Measurements from ENCODE around the gene PANX3.
"Not testable (repeated sequence)": the region's sequence is repeated elsewhere in the genome, so short reads cannot be mapped to it uniquely, and the experiment has no call there.

PANX3 gene, protein sequence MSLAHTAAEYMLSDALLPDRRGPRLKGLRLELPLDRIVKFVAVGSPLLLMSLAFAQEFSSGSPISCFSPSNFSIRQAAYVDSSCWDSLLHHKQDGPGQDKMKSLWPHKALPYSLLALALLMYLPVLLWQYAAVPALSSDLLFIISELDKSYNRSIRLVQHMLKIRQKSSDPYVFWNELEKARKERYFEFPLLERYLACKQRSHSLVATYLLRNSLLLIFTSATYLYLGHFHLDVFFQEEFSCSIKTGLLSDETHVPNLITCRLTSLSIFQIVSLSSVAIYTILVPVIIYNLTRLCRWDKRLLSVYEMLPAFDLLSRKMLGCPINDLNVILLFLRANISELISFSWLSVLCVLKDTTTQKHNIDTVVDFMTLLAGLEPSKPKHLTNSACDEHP

DNA sequence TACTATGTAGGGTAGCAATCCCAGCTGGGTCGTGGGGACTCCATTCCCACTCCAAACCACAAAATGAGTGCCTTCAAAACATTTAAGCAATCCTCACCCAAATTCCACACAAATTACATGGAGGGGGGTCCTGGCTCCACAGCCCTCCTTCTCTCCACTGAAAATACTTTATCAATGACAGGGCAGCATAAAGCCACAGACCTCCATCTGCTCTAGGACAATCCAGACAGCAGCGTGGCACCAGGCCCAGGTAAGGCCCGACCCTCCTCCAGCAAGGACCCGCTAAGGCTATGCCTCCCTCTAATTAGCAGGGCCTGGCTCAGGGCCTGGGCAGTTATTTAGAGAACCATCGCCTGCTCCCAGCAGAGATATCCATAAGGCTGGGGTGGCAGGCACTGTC, at the start of gene PANX3:
TSS of gene PANX3 (plus strand) at position 365 of the 400 bp plus-strand sequence. CDS start 129 bp downstream, outside the sequence.
- DNase-seq = no peak

DNA sequence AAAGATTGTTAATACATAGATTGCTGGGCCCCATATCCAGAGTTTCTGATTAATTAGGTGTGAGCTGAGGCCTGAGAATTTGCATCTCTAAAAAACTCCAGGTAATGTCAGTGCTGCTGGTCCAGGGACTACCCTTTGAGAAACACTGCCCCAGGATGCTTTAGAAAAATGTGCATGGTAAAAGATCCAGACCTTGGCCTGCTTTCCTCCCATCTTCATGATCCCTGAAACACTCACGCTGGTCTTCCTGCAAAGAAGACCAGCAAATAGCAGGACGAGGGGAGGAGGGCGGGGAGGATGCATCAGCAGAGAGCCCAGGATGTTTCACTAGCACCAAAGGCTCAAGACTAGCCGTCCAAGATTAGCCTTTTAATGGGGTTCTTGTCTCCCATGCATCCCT, 41.5 kb upstream of the PANX3 start, which contains the start of gene OR8A1:
TSS of gene OR8A1 (plus strand) at position 301 of the 400 bp plus-strand sequence. CDS start 123 bp downstream, outside the sequence.
- DNase-seq = no peak

DNA sequence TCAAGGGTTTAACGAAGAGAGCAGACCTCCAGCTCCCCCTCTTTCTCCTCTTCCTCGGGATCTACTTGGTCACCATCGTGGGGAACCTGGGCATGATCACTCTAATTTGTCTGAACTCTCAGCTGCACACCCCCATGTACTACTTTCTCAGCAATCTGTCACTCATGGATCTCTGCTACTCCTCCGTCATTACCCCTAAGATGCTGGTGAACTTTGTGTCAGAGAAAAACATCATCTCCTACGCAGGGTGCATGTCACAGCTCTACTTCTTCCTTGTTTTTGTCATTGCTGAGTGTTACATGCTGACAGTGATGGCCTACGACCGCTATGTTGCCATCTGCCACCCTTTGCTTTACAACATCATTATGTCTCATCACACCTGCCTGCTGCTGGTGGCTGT, 41.1 kb upstream of the PANX3 start:
- peak in 13 of 56 donors; percentile 2 to 46 (median 15) for DNase-seq

DNA sequence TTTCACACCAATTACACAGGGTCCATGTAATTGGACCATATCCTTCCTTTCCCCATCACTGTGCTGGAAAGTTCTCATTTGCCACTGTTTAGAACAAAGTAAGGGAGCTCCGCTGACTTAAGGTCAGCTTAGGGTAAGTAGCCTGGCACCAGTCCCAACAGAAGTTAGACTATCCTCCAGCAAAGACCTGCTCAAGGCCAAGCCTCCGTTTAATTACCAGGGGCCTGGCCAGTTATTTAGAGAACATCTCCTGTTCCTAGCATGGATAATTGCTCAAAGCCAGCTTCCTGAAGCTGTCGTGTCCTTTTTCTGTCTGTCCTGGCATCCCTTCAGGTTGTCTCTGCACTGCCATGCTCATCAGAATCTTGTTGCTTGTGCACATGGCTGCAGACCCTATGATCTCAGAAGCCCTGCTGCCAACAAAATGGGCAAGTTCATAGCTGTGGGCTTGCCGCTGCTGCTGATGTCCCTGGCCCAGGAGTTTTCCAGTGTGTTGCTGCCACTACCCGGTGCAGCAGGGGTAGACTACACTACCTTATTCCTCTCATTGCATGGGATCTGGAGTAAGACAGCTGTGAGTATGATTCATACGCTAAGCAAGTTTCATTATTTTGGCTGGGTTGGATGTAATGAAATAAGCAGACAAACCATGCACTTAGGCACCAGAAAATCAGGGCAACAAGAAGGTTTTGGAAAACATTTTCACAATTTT, 33.4 kb upstream of the PANX3 start:
- DNase-seq = no peak

DNA sequence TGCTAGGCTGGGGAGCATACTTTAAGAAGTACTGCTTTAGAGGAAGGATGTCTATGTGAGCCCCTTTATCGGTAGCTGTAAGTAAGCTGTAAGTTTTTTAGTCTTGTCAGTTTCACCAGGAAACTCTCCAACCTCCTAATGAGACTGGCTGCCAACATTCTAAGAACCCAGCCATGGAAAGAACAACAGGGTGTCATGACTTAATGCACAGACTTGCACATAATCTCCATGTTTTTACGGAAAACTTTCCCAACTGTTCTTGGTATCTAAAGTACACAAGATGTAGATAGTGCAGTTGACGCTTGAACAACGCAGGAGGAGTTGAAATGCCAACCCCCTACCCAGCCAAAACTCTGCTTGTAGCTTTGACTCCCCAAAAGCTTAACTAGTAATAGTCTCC, 32.5 kb upstream of the PANX3 start:
- no peak for DNase-seq

DNA sequence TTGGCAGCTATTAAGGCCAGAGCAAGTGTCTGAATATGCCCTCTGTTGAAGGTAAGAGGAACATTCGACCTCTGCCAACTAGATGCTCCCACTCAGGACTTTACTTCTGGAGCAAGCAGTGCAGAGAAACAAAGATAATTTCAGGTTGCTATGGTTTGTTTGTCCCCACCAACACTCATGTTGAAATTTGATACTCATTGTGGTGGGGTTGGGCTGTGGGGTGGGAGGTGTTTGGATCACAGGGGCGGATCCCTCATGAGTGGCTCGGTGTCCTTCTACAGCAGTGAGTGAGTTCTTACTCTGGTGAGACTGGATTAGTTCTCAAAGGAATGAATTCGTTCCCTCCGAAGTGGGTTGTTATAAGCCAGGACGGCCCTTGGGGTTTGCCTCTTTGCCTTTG, 29.4 kb upstream of the PANX3 start:
- no peak for DNase-seq

DNA sequence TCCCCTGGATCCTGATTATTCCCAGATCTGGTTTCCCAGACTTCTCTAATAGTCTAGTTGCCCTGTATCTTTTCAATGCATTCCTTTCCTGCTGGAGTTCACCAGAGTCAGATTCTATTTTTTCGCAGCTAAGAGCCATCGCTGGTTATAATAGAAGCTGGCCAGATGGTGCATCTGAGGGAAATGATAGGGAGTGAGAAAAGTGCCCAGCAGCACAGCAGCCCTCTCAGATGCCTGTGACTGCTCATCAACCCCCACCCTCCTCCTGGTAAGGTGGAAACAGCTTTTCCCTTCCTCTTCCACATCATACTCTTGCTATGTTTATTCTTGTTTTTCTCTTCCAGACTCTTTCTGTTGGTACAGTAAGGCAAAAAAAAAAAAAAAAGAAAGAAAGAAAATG, 28.7 kb upstream of the PANX3 start:
- DNase-seq = no peak

DNA sequence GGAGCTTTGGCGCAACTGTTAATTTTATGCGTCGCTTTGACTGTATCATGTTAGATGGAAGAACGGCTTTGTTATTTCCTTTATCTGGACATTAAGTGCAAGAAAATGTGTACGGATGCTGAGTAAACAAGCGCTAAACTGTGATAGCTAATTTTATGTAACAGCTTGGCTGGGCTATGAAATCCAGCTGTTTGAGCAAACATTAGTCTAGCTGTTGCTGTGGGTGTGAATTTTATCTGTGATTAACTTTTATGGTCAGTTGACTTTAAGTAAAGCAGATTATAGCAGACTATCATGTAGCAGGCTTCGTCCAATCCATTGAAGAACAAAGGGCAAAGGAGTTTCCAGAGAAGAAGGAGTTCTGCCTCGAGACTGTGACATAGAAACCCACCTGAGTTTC, 27.4 kb upstream of the PANX3 start:
- DNase-seq = no peak

DNA sequence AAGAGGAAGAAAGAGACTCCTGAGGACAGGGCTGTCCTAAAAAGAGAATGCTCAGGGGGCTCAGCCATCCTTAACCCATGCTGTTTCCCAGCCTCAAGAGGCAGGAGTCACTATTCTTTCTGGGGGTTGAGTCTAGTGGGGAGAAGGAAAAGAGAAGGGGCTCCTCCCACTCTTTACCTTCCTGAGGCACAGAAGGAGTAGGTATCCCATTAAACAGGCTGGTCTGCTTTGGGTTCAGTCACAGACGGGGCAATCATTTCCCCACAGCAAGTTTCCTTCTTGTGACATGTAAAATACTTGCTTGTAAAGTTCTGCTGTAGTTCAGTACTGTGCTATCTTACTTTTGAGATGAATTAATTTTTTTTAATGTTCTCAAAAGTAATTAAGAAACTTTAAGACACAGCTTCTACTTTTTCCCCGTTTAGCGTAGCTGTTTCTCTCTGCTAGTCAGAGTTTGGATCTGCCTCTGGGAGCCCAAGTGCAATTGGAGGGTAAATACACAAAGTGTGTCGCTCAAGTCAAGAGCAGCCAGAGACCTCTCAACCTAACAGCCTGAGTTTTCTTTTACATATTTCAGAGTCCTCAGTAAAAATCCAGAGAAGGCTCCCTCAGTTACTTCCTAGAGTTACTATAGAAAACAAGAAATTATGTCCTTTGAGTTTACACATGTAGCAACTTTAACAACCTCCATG, 26.4 kb upstream of the PANX3 start:
- DNase-seq = no peak

DNA sequence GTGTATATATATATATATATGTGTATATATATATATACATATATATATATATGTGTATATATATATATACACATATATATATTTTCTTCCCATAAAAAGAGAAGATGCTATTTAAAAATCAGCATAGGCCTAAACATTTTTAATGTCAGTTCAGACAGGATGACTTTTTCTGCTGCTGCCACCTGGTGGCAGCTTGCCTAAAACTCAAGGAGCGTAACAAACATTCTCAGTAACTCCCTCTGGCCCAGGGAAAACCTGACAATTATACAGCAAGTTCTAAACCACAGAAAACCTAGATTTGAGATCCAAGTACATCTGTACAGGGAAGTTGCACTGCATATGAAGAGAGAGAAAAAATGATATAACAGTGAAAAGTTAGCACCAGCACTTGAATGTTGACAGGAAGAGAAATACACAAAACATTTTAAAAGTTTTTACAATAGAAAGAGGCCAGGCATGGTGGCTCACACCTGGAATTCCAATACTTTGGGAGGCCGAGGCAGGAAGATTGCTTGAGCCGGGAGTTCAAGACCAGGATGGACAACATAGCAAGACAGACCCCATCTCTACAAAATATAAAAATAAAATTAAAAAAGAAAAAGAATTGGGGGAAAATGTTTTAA, 24.9 kb upstream of the PANX3 start:
- DNase-seq = peak in 23 of 56 donors; percentile 2 to 73 (median 18)

DNA sequence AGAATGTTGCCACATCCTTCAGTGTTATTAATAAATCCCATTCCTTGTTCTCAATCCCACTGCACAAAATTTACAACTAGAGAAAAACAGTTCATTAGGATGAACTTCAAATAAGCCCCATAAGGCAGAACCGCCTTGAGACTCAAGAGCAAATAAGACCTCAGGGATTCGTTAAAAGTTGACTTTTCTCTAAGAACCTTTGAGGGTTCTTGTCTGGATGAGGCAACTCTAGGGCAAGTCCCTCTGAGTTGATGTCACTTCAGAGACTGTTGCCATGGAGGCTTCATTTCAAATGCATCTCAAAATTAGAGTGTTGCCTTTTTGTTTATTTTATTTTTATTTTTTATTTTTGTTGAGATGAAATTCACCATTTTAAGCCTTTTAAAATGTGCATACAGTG, 19.8 kb upstream of the PANX3 start:
- DNase-seq = no peak

DNA sequence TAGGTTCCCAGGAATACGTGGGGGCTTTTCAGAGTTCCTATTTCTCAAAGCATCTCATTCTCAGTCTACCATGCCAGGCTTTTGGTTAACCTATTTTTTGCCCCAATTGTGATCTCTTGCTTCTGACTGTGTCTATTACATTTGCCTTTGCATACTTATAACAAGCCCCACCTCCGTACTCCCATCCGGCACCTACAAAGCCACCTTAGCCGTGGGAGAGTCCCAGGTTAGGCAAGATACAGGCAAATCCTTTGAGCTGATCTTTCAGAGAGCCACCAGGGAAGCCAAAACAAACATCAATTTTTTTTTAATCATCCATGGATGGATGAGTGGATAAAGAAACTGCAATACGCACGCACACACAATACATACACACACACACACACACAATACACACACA, 18.6 kb upstream of the PANX3 start:
- no peak for DNase-seq

DNA sequence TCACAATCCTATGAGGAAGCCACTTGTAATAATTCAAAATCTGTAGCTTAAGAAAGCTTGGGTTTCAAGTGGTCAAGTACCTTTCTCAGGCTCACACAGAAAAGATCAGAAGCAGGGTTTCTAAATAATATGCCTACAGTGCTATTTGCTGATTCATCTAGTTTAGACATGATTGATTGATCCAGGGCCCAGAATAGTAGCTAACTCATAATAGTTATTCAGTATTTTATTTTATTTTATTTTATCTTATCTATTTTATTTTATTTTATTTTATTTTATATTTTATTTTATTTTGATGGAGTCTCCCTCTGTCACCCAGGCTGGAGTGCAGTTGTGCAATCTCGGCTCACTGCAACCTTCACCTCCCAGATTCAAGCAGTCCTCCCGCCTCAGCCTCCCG, 15.9 kb upstream of the PANX3 start:
- no peak for DNase-seq

DNA sequence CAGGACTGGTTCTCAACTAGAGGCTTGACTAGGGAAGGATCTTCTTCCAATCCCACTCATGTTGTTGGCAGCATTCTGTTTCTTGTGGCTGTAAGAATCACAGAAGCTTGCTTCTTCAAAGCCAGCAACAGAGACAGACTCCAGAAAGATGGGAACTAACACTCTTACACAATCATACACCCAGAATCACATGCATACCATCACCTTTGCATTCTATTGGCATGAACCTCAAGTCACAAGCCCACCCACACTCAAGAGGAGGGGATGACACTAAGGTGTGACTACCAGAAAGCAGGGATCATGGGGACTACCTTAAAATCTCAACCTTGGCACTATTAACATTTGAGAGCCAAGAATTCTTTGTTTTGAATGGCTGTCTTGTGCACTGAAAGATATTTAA, 13.6 kb upstream of the PANX3 start:
- DNase-seq = no peak

DNA sequence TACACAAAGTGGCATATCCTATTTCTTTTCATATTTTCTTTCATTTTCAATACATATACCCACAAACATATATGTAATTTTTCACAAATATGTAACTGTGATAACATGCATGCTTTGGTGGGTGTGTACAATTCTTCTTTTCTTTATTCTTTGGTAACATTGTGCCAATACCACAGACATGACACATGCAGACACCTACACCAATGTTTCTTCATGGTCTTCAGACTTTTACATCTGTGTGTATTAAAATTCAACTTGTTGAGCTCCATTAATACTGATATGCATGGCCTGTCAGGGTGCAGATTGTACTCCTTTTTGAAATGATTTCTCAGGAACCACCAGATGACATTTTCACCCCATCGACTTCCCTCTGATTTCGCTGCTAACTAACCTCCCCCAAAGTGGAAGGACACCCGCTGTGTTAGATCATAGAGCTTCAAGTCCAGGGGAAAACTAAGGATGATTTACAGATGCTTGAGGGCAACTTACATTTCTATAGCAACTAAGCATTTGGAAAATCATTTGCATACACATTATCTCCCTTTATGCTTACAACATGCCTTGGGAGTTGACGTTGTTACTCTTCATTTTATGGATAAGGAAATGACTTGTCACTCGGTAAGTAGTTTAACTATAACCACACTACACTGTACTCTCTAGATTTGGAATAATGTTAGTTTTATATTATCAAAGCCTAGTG, 10.5 kb upstream of the PANX3 start:
- no peak for DNase-seq

DNA sequence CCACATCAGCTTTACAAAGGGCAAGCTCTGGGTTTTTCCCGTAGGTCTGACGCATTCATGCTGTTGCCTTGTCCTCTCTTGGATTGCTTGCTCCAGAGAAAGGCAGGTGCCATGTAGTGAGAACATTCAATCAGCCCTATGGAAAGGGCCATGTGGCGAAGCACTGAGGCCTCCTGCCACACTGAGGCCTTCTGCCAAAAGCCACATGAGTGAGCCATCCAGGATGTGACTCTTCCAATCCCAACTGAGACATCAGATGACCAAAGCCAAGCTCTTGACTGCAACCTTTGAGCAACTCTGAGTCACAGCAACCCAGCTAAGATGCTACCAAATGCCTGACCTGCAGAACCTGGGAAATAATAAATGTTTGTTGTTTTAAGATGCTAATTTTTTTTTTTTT, 9.0 kb upstream of the PANX3 start:
- no peak for DNase-seq

DNA sequence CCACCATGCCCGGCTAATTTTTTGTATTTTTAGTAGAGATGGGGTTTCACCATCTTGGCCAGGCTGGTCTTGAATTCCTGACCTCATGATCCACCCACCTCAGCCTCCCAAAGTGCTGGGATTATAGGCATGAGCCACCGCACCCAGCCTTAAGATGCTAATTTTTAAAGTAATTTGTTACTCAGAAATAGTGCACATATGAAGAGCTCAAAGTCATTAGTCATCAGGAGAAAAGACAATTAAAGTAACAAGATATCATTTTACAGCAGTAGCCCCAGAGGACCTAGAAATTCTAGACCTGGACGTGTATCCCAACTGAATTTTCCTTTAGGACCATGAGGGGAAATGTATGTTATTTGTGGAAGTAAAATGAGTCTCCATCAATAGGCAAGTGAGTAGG, 8.5 kb upstream of the PANX3 start:
- DNase-seq = not testable (repeated sequence)

DNA sequence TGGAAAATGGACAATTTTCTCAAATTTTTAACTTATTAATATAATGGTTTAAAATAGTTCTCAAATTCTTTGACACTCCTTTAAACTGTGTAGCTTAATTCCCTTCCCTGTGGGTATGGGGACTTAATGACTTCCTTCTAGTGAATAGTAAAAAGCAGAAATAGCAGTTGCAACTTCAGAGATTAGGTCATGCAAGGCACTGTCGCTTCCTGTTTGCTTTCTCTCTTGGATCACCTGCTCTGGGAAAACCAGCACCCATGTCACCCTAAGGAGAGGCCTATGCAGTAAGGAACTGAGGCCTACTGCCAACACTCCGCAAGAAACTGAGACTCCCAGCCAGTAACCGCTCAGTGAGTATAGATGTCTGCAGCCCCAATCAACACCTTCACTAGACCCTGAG, 5.5 kb upstream of the PANX3 start:
- DNase-seq = peak in 1 of 56 donors; percentile 2

DNA sequence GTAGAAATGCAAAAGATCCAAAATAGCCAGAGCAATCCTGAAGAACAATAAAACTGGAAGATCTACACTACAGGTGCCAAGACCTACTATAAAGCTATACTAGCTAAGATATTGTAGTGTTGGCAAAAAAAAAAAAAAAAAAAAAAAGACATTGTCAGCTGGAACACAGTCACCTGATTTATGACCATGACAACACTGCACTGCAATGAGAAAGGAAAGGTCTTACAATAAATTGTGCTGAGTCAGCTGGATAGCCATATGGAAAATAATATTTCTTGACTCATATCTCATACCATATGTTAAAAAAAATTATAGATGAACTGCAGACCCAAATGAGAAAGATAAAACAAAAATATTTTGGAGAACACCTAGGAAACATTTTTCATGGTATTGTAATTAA, 3.1 kb upstream of the PANX3 start:
- no peak for DNase-seq

DNA sequence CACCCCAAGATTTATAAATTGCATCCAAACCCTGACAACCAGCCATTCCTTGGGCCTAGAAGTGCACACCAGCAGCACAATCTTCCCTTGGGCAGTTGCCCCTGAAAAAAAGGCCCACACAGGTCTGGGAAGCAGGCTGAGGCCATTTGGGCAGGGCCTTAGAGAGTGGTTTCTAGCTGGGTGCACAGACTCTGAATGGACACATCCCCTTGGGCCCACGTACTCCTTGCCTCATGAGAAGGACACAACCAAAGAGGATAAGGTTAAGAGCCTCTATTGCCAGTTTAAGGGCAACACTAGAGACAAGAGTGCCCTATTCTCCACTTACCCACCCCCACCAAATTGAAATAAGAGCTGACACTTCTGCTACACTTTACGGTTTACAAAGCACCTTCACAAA, 933 bp upstream of the PANX3 start:
- DNase-seq = no peak

DNA sequence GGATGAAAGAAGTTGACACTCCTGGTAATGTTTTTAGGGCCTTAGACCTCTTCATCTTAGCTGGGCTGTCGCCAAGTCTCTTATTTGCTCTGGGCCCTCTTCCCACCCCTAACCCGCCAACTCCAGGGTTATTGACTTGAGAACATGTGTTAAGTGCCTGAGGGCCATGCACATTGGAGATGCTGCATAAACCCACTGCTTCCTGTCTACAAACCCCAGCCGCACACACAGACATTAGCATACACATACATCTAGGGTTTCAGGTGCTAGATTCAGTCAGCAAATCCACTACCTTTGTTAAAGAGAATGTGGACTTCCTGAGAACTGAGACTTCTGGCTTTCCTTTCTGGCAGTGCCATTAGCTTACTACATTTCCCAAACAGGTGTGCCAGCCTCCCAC, 817 bp downstream of the PANX3 start:
- DNase-seq = no peak

Data from nucleus accumbens (tissue), 56 donors.